ENCODE data around the gene TEAD1.

Gene TEAD1

DNA sequence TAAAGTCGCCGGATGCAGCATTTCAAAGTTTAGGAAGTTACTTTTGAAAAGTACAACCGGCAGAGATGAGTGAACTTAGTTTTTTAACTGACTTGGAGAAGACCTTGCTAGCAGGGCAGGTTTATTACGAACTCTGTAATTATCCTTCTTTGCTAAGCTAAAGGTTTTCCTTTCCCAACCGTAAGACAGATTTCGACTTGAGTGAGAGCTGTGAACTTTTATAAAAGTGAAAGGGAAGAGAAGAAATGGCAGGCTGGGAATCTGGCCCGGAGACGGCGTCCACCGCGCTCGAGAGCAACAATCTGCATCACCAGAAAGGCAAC lies 659 bp upstream of the TEAD1 start:
- in situ Hi-C loops (cut with HindIII; ENCODE audit: low pct_unique_long_range_greater_than_20kb, low sequenced_read_pairs) = no loop called here
- TF ChIP-seq JUND (IDR thresholded peaks at IDR 0.05; ENCODE audit: low read depth) = no peak
- no peak for DNase-seq (ENCODE audit: low read depth in 1 of 2, low spot score in 1 of 2)

- TF ChIP-seq JUND (IDR thresholded peaks at IDR 0.05; ENCODE audit: low read depth) = no peak
- in situ Hi-C loops (cut with HindIII; ENCODE audit: low pct_unique_long_range_greater_than_20kb, low sequenced_read_pairs) = no loop called here
- no peak for DNase-seq (ENCODE audit: low read depth in 1 of 2, low spot score in 1 of 2)
Observed at GRCh38 chr11:12674571-12674935, 332 bp downstream of the TEAD1 start.

- TF ChIP-seq JUND (IDR thresholded peaks at IDR 0.05; ENCODE audit: low read depth) = no peak
- DNase-seq (ENCODE audit: low read depth in 1 of 2, low spot score in 1 of 2) = no peak
- in situ Hi-C loops (cut with HindIII; ENCODE audit: low pct_unique_long_range_greater_than_20kb, low sequenced_read_pairs) = no loop called here
Observed at GRCh38 chr11:12674936-12675696, 895 bp downstream of the TEAD1 start.

DNA sequence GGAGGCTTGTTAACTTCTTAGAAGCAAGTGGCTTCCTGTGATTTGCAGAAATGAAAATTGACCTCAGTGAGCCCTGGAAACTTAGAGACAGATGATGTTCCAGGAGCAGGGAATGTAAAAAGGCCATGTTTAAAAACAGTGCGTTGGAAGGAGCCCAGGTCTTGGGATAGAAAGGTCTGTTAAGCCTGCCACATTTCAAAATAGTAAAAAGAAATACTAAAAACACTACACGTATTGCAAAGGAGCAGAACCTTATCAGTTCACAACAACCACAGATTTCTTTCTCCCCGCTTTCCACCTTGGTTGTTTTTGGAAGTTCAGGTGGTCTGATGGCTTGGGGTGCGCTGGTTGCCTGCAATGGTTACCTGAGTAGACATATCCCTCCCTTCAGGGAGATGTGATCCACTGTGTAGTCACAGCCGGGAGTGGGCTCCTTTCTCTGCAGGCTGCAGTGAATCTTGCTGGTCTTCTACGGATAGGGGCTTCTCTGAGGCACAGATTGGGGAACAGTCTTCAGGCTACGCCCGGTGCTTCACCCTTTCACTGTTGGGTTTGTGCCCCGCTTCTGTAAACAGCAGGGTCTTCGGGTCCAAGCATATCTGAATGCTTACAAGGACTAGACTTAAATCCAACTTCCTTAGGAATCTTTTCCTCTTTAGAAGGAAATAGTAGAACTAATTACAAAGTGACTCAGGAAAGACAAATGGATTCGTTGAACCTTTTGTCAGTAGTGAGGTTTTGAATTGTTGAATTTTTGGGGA lies 1.9 kb downstream of the TEAD1 start:
- TF ChIP-seq JUND (IDR thresholded peaks at IDR 0.05; ENCODE audit: low read depth) = no peak
- in situ Hi-C loops (cut with HindIII; ENCODE audit: low pct_unique_long_range_greater_than_20kb, low sequenced_read_pairs) = no loop called here
- DNase-seq (ENCODE audit: low read depth in 1 of 2, low spot score in 1 of 2) = no peak

DNA sequence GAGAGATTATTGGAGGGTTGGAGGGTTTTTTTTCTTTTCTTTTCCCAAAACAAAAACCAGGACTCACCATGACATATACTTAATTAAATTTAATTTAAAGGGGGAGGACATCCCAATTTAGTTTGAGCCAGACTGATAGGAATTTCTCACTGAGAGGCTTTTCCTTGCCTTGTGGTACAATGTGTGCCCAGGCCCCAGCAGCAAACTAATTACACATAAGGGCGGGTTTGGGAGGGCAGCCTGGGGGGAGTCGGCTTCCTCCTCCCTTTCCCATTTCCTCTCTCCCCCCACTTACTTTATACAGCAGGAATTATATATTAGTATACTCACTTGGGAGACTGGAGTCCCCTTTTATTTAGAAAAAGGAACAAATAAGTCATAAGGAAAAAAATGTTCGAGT lies 2.9 kb downstream of the TEAD1 start:
- DNase-seq (ENCODE audit: low read depth in 1 of 2, low spot score in 1 of 2) = no peak
- in situ Hi-C loops (cut with HindIII; ENCODE audit: low pct_unique_long_range_greater_than_20kb, low sequenced_read_pairs) = no loop called here
- no peak for TF ChIP-seq JUND (IDR thresholded peaks at IDR 0.05; ENCODE audit: low read depth)

- in situ Hi-C loops (cut with HindIII; ENCODE audit: low pct_unique_long_range_greater_than_20kb, low sequenced_read_pairs) = no loop called here
- DNase-seq (ENCODE audit: low read depth in 1 of 2, low spot score in 1 of 2) = no peak
- no peak for TF ChIP-seq JUND (IDR thresholded peaks at IDR 0.05; ENCODE audit: low read depth)
Observed at GRCh38 chr11:12678092-12678491, 3.9 kb downstream of the TEAD1 start.

- TF ChIP-seq JUND (IDR thresholded peaks at IDR 0.05; ENCODE audit: low read depth) = no peak
- in situ Hi-C loops (cut with HindIII; ENCODE audit: low pct_unique_long_range_greater_than_20kb, low sequenced_read_pairs) = no loop called here
- DNase-seq (ENCODE audit: low read depth in 1 of 2, low spot score in 1 of 2) = no peak
Observed at GRCh38 chr11:12678991-12679390, 4.8 kb downstream of the TEAD1 start.

DNA sequence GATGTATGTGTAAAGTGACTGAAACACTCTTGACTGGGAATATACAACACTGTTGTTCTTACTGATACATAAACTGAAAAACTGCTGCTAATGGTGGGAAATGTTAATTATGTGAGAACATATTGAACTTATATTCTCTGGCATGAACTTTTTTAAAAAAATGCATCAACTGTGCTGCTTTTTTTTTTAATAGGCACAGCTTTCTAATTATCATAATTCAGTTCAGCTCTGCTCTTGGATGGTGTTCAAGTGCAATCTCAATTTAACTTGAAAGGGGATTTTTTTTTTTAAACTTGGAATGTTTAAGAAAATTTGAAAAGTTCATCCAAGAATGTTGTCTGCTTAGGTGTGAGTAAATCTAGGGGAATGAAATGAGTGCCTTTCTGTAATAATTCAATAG lies 5.2 kb downstream of the TEAD1 start:
- no peak for DNase-seq (ENCODE audit: low read depth in 1 of 2, low spot score in 1 of 2)
- no peak for TF ChIP-seq JUND (IDR thresholded peaks at IDR 0.05; ENCODE audit: low read depth)
- in situ Hi-C loops (cut with HindIII; ENCODE audit: low pct_unique_long_range_greater_than_20kb, low sequenced_read_pairs) = no loop called here

- in situ Hi-C loops (cut with HindIII; ENCODE audit: low pct_unique_long_range_greater_than_20kb, low sequenced_read_pairs) = no loop called here
- peak in 1 of 2 experiments; percentile 89 for DNase-seq (ENCODE audit: low read depth in 1 of 2, low spot score in 1 of 2)
Observed at GRCh38 chr11:12680246-12680939, 6.2 kb downstream of the TEAD1 start.

DNA sequence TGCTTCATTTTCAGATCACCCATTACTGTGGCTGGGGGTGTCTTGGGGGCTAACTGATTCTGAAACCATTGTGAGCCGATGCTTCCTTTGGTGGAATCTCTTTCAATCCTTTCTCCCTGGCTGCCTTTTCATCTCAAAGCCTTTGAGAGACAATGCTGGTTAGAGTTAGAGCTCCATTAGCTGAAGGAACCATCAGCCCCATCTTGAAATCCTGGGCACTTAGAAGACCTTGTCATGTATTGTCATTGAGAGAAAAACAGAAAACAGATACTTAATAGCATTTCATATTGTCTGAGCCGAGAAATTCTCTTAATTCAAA lies 6.7 kb downstream of the TEAD1 start:
- no peak for TF ChIP-seq JUND (IDR thresholded peaks at IDR 0.05; ENCODE audit: low read depth)
- in situ Hi-C loops (cut with HindIII; ENCODE audit: low pct_unique_long_range_greater_than_20kb, low sequenced_read_pairs) = no loop called here
- DNase-seq (ENCODE audit: low read depth in 1 of 2, low spot score in 1 of 2) = no peak

More at GRCh38 chr11:12680246-12680939, 6.2 kb downstream of the TEAD1 start:
- TF ChIP-seq JUND (IDR thresholded peaks at IDR 0.05; ENCODE audit: low read depth) = no peak

- in situ Hi-C loops (cut with HindIII; ENCODE audit: low pct_unique_long_range_greater_than_20kb, low sequenced_read_pairs) = no loop called here
- DNase-seq (ENCODE audit: low read depth in 1 of 2, low spot score in 1 of 2) = no peak
- TF ChIP-seq JUND (IDR thresholded peaks at IDR 0.05; ENCODE audit: low read depth) = no peak
Observed at GRCh38 chr11:12681466-12681865, 7.2 kb downstream of the TEAD1 start.

- no peak for TF ChIP-seq JUND (IDR thresholded peaks at IDR 0.05; ENCODE audit: low read depth)
- in situ Hi-C loops (cut with HindIII; ENCODE audit: low pct_unique_long_range_greater_than_20kb, low sequenced_read_pairs) = no loop called here
- no peak for DNase-seq (ENCODE audit: low read depth in 1 of 2, low spot score in 1 of 2)
Observed at GRCh38 chr11:12682288-12682687, 8.1 kb downstream of the TEAD1 start.
